Measurements from ENCODE around the gene EMC9.

The EMC9 gene

GRCh38 chr14:24141097-24141880, at the start of gene EMC9:
Gene EMC9, minus strand, starts transcription at chr14:24141591. Its CDS starts 287 bp downstream, at chr14:24141304.
- Histone ChIP-seq H3K4me1 (ENCODE audit: insufficient read depth, low read length, poor library complexity, severe bottlenecking) (peaks cover 53% of the 10 kb centered on the region), H3K9me3 (ENCODE audit: insufficient read depth, low read depth, low read length) (no peaks in the 10 kb centered on the region), H2AFZ (ENCODE audit: low read length) (peak within 1 kb of the TSS; percentile 62), H3K9me2 (replicated peaks; ENCODE audit: low read depth, low read length) (no peaks in the 10 kb centered on the region), H3K4me2 (ENCODE audit: low read depth, low read length, poor library complexity, severe bottlenecking) (peak within 1 kb of the TSS; percentile 93), H3K27me3 (ENCODE audit: insufficient read depth, low read length, poor library complexity, severe bottlenecking) (no peaks in the 10 kb centered on the region), H3K9ac (ENCODE audit: low read depth, low read length, poor library complexity, severe bottlenecking) (peak within 1 kb of the TSS; percentile 85), H3K4me3 (ENCODE audit: low read length, poor library complexity, severe bottlenecking) (peak within 1 kb of the TSS; percentile 97), H4K20me1 (ENCODE audit: insufficient read depth, low read length, poor library complexity, severe bottlenecking) (peaks cover 33% of the 10 kb centered on the region), H3K36me3 (ENCODE audit: insufficient read depth, low read length) (peaks cover 19% of the 10 kb centered on the region), H3F3A (ENCODE audit: low read depth) (no peaks in the 10 kb centered on the region), H3K79me2 (ENCODE audit: insufficient read depth, low read length) (peaks cover 82% of the 10 kb centered on the region)
- TF ChIP-seq CTCF (conservative IDR thresholded peaks at IDR 0.05; ENCODE audit: low read length) (peak; percentile 31; the same call in 1 of the 2 replicates), EZH2phosphoT487 (IDR thresholded peaks at IDR 0.05; ENCODE audit: borderline replicate concordance) (no peak)

GRCh38 chr14:24190416-24190815, 49.0 kb upstream of the EMC9 start:
- peaks cover 32% of the 10 kb centered on the region for H3K79me2 ChIP-seq (ENCODE audit: insufficient read depth, low read length)
- no peak for TF ChIP-seq CTCF (conservative IDR thresholded peaks at IDR 0.05; ENCODE audit: low read length)
- TF ChIP-seq EZH2phosphoT487 (IDR thresholded peaks at IDR 0.05; ENCODE audit: borderline replicate concordance) = no peak
- H3K36me3 ChIP-seq (ENCODE audit: insufficient read depth, low read length) = no peaks in the 10 kb centered on the region; the same call in 1 of the 2 replicates

GRCh38 chr14:24189460-24189859, 48.1 kb upstream of the EMC9 start:
- Histone ChIP-seq H3K79me2 (ENCODE audit: insufficient read depth, low read length) (peaks cover 24% of the 10 kb centered on the region), H3K36me3 (ENCODE audit: insufficient read depth, low read length) (no peaks in the 10 kb centered on the region; the same call in 1 of the 2 replicates), H2AFZ (ENCODE audit: low read length) (peak overlapping the region; percentile 26; the same call in 1 of the 2 replicates), H4K20me1 (ENCODE audit: insufficient read depth, low read length, poor library complexity, severe bottlenecking) (no peaks in the 10 kb centered on the region), H3K9ac (ENCODE audit: low read depth, low read length, poor library complexity, severe bottlenecking) (peak overlapping the region; percentile 70), H3K4me1 (ENCODE audit: insufficient read depth, low read length, poor library complexity, severe bottlenecking) (peaks cover 18% of the 10 kb centered on the region), H3K4me3 (ENCODE audit: low read length, poor library complexity, severe bottlenecking) (peak overlapping the region; percentile 80), H3K27me3 (ENCODE audit: insufficient read depth, low read length, poor library complexity, severe bottlenecking) (no peaks in the 10 kb centered on the region), H3F3A (ENCODE audit: low read depth) (no peaks in the 10 kb centered on the region), H3K9me2 (replicated peaks; ENCODE audit: low read depth, low read length) (no peaks in the 10 kb centered on the region), H3K4me2 (ENCODE audit: low read depth, low read length, poor library complexity, severe bottlenecking) (peak overlapping the region; percentile 84), H3K9me3 (ENCODE audit: insufficient read depth, low read depth, low read length) (no peaks in the 10 kb centered on the region)
- TF ChIP-seq CTCF (conservative IDR thresholded peaks at IDR 0.05; ENCODE audit: low read length) (no peak), EZH2phosphoT487 (IDR thresholded peaks at IDR 0.05; ENCODE audit: borderline replicate concordance) (no peak)

More at GRCh38 chr14:24190416-24190815, 49.0 kb upstream of the EMC9 start:
- Histone ChIP-seq H3K27me3 (ENCODE audit: insufficient read depth, low read length, poor library complexity, severe bottlenecking) (no peaks in the 10 kb centered on the region), H4K20me1 (ENCODE audit: insufficient read depth, low read length, poor library complexity, severe bottlenecking) (no peaks in the 10 kb centered on the region), H3K4me1 (ENCODE audit: insufficient read depth, low read length, poor library complexity, severe bottlenecking) (peaks cover 22% of the 10 kb centered on the region), H3K9ac (ENCODE audit: low read depth, low read length, poor library complexity, severe bottlenecking) (no peak overlapping the region), H2AFZ (ENCODE audit: low read length) (no peak overlapping the region), H3K9me2 (replicated peaks; ENCODE audit: low read depth, low read length) (no peaks in the 10 kb centered on the region), H3F3A (ENCODE audit: low read depth) (no peaks in the 10 kb centered on the region), H3K9me3 (ENCODE audit: insufficient read depth, low read depth, low read length) (no peaks in the 10 kb centered on the region), H3K4me3 (ENCODE audit: low read length, poor library complexity, severe bottlenecking) (no peak overlapping the region), H3K4me2 (ENCODE audit: low read depth, low read length, poor library complexity, severe bottlenecking) (no peak overlapping the region)
